ENCODE data around the gene NDUFC1. TPM values are rescaled to one million over a fixed set of nuclear protein-coding genes. Genes with fewer than 3 reads are reported as not detected.

NDUFC1 gene
- polyA plus RNA-seq, 1 donor (not counting 4 experiments of a cell fraction or from before 2014, with no cell fraction given), result 52.1 TPM

DNA sequence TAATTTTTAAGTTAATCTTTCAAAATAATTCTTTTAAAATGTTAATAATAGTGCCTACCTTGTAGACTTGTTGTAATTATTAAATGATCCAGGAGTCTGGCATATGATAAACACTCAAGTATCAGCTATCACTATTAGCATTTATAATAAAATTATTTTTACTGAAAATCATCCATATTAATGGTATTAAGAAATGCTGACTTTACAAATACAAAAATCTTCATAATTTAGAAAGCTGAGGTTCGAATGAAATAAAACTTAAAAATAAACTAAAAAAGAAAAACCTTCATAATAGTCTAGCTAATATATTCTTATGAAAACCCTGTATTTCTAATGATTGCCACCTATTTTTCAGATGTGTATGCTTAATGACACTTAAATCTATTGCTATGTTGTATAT lies 27.5 kb downstream of the NDUFC1 start:
- Histone ChIP-seq H3K9ac (ENCODE audit: control insufficient read depth, extremely low read depth, insufficient read depth, low read length) (no peak overlapping the region), H3K27me3 (ENCODE audit: control insufficient read depth, extremely low read depth, insufficient read depth, low read length) (peaks cover 4% of the 10 kb centered on the region)

DNA sequence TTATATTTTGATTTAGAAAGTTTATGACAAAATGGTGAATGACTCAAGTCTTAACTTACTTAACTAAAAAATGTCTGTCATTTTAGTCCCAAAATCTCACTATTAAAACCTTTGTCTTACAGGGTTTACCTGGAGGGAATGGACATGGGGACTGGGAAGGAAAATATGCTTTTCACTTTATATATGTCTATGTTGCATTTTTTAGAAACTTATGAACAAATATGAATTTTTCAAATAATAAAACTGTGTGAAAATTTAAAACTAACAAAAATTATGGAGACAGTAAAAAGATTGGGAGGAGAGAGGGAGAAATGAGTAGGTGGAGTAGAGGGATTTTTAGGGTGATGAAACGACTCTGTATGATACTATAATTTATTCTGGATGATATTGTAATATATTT lies 28.4 kb downstream of the NDUFC1 start:
- Histone ChIP-seq H3K9me3 (ENCODE audit: control insufficient read depth, low read depth, low read length) (no peaks in the 10 kb centered on the region), H3K4me1 (ENCODE audit: control insufficient read depth, extremely low read depth, insufficient read depth, low read length) (no peaks in the 10 kb centered on the region), H3K36me3 (ENCODE audit: control insufficient read depth in 2 of 2, extremely low read depth in 1 of 2, insufficient read depth in 2 of 2, low read length in 2 of 2) (no peaks in the 10 kb centered on the region), H4K20me1 (ENCODE audit: control insufficient read depth, extremely low read depth, insufficient read depth, low read length) (no peaks in the 10 kb centered on the region), H3K9ac (ENCODE audit: control insufficient read depth, extremely low read depth, insufficient read depth, low read length) (no peak overlapping the region), H2AFZ (ENCODE audit: control insufficient read depth, low read length) (no peak overlapping the region), H3K4me2 (ENCODE audit: control insufficient read depth, extremely low read depth, insufficient read depth, low read depth, low read length) (no peak overlapping the region), H3K4me3 (ENCODE audit: control insufficient read depth in 2 of 3, extremely low read depth in 1 of 3, insufficient read depth in 2 of 3, low read depth in 1 of 3, low read length in 3 of 3) (no peak overlapping the region), H3K27me3 (ENCODE audit: control insufficient read depth, extremely low read depth, insufficient read depth, low read length) (peaks cover under 1% of the 10 kb centered on the region), H3K79me2 (ENCODE audit: control insufficient read depth, insufficient read depth, low read length) (no peaks in the 10 kb centered on the region), H3K27ac (ENCODE audit: control insufficient read depth, insufficient read depth, low read length) (no peak overlapping the region), H3K9me1 (ENCODE audit: control insufficient read depth, extremely low read depth, insufficient read depth, low read length) (no peaks in the 10 kb centered on the region)
- DNase-seq (ENCODE audit: low read depth, low spot score) (no peak), FAIRE-seq (no peak)
- TF ChIP-seq, protein P1, sequence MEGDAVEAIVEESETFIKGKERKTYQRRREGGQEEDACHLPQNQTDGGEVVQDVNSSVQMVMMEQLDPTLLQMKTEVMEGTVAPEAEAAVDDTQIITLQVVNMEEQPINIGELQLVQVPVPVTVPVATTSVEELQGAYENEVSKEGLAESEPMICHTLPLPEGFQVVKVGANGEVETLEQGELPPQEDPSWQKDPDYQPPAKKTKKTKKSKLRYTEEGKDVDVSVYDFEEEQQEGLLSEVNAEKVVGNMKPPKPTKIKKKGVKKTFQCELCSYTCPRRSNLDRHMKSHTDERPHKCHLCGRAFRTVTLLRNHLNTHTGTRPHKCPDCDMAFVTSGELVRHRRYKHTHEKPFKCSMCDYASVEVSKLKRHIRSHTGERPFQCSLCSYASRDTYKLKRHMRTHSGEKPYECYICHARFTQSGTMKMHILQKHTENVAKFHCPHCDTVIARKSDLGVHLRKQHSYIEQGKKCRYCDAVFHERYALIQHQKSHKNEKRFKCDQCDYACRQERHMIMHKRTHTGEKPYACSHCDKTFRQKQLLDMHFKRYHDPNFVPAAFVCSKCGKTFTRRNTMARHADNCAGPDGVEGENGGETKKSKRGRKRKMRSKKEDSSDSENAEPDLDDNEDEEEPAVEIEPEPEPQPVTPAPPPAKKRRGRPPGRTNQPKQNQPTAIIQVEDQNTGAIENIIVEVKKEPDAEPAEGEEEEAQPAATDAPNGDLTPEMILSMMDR (optimal IDR thresholded peaks at IDR 0.05 in 1 of 3, IDR thresholded peaks at IDR 0.05 in 1 of 3, conservative IDR thresholded peaks at IDR 0.05 in 1 of 3; ENCODE audit: extremely low read depth in 1 of 3, insufficient read depth in 2 of 3, low read length in 3 of 3), result no peak
- no peak for TF ChIP-seq EZH2 (IDR thresholded peaks at IDR 0.05; ENCODE audit: low read length)
- dilution Hi-C loops (cut with MboI; ENCODE audit: extremely low pct_ligation_motif_present, low sequenced_read_pairs), result no loop called here

More for the DNA sequence above, 27.5 kb downstream of the NDUFC1 start:
- no peaks in the 10 kb centered on the region for H3K4me1 ChIP-seq (ENCODE audit: control insufficient read depth, extremely low read depth, insufficient read depth, low read length)
- dilution Hi-C loops (cut with MboI; ENCODE audit: extremely low pct_ligation_motif_present, low sequenced_read_pairs), result no loop called here
- no peak for DNase-seq (ENCODE audit: low read depth, low spot score)
- no peak for FAIRE-seq
- H3K79me2 ChIP-seq (ENCODE audit: control insufficient read depth, insufficient read depth, low read length), result no peaks in the 10 kb centered on the region
- no peaks in the 10 kb centered on the region for H4K20me1 ChIP-seq (ENCODE audit: control insufficient read depth, extremely low read depth, insufficient read depth, low read length)
- no peak overlapping the region for H3K4me3 ChIP-seq (ENCODE audit: control insufficient read depth in 2 of 3, extremely low read depth in 1 of 3, insufficient read depth in 2 of 3, low read depth in 1 of 3, low read length in 3 of 3)
- no peak overlapping the region for H3K4me2 ChIP-seq (ENCODE audit: control insufficient read depth, extremely low read depth, insufficient read depth, low read depth, low read length)
- TF ChIP-seq, protein P1 (optimal IDR thresholded peaks at IDR 0.05 in 1 of 3, IDR thresholded peaks at IDR 0.05 in 1 of 3, conservative IDR thresholded peaks at IDR 0.05 in 1 of 3; ENCODE audit: extremely low read depth in 1 of 3, insufficient read depth in 2 of 3, low read length in 3 of 3), result no peak
- no peak for TF ChIP-seq EZH2 (IDR thresholded peaks at IDR 0.05; ENCODE audit: low read length)
- no peak overlapping the region for H2AFZ ChIP-seq (ENCODE audit: control insufficient read depth, low read length)
- no peaks in the 10 kb centered on the region for H3K9me1 ChIP-seq (ENCODE audit: control insufficient read depth, extremely low read depth, insufficient read depth, low read length)
- H3K27ac ChIP-seq (ENCODE audit: control insufficient read depth, insufficient read depth, low read length), result no peak overlapping the region
- H3K36me3 ChIP-seq (ENCODE audit: control insufficient read depth in 2 of 2, extremely low read depth in 1 of 2, insufficient read depth in 2 of 2, low read length in 2 of 2), result no peaks in the 10 kb centered on the region
- no peaks in the 10 kb centered on the region for H3K9me3 ChIP-seq (ENCODE audit: control insufficient read depth, low read depth, low read length)

Measured in keratinocyte (primary cell).